NCI-H524 treated with DMSO at 0.1 percent for 48 hours (cell line): Measurements from ENCODE around the gene CHD2.

Experiments
- DNase-seq: peaks from one replicate; lab custom pipeline; 2025; lab: John Stamatoyannopoulos, UW

The CHD2 gene

DNA sequence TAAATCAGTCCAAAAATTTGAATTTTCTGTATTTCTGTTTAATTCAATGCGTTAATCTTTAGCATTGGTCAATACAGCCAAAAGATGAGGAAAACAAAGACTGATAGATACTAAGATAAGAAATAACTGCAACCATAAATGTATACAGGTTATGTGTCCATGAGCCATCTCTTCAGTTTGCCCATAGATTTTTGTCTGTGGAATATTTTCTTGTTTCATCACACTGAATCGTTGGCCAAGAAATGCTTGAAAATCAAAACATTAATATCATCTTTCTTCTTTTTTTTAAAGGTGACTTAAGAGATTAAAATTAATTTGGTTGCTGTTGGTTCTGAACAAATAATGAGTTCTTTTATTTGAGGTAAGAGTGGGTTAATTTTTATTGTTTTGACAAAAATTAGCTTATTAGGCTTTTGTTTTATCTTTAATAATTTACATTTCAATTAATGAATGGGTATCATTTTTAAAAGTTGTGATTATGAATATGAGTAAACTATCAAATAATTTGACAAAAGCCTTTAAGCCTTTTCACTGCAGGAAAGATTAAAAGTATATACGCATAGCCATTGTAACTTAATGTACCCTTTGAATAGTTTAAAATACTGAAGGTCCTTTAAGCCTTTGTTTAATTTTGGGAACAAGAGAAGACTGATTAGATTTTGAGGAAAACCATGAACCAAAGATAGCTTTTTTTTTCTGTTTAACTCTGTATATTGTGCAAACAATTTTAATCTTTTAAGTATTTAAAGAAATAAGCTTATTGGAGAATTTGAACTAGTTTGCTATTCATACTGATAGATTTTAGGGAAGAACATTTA, 14.7 kb upstream of the CHD2 start:
- no peak for DNase-seq

DNA sequence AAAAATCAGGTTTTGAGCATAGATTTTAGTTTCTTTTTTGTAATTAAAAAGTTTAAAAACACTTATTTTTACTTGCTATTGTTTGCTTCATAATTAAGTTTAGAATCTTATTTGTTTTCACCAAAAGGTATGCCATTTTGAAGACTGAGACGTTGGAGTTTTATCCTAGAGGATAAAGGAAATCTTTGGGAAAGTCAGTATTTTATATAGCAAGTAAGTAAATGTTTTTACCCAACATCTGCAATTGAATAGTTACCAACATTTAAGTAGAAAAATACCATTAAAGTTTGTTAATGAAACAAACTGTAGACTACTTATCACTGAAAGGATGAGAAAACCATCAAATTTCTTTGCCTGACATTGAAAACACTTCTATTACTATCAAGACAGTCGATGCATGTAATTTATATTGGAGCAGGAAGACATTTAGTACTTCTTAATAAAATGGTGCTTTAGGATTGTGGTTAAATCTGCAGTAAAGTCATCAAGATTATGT, 14.0 kb upstream of the CHD2 start:
- DNase-seq, result no peak

DNA sequence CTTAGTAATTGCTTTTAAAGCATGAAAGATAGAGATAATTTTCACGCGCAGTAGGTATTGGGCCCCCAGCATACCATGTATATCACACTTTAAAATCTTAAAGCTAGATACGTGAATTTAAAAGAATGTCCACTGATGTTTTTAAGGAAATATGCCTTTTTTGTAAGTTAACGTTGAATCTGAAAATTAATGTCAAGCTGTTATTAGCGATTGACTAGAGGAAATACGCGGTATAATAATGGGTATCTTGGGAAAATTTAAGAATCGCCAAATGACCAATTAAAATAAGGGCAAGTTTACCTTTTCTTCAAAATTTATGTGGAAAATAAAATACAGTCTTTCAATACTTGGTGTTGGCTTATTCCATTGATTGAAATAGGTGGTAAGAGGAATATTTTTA, 13.3 kb upstream of the CHD2 start:
- DNase-seq, result no peak

DNA sequence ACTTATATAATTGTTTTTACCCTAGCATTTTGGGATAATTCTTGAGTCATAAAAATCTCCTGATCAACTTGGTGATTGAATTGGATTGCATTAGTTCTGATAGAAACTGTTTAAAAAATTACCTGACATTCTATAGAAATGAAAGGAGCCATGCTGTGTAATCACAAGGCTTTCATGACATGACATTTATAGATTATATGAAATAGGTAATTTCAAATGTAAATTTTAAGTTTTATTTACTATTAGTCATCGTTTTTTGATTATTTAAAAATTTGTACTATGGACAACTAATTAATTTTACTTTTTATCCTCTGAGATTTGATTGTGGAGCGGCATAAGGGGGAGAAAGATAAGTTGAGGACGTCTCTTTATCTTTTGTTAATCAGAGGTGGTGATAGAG, 12.3 kb upstream of the CHD2 start:
- DNase-seq, result no peak

DNA sequence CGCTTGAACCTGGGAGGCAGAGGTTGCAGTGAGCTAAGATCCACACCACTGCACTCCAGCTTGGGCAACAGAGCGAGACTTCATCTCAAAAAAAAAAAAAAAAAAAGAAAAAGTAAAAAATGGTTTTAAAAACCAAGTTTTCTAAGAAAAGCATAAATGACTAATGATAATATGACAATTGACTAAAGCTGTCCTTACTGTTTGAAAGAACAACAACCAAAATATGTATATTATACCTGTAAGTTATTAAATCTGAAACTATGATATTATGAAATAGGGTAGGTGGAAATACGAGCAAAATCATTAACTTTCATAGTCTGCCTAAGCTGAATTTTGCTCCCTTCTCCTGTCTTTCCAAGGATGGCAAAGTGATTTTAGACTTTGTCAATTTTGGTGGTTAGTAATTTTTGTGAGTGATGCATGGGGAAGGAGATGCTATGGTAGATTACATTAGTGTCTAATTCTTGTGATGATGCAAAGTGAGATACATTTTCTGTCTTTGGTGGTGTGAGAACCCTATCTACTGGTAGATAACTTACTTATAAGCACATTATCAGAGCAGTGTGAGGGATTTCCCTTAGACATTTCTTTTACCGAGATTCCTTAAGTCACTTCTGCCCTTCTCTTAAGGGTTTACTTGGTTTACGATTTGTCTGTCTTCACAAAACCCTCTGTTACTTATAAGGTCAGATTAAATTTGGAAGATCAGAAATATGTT, 10.6 kb upstream of the CHD2 start:
- DNase-seq, result no peak

DNA sequence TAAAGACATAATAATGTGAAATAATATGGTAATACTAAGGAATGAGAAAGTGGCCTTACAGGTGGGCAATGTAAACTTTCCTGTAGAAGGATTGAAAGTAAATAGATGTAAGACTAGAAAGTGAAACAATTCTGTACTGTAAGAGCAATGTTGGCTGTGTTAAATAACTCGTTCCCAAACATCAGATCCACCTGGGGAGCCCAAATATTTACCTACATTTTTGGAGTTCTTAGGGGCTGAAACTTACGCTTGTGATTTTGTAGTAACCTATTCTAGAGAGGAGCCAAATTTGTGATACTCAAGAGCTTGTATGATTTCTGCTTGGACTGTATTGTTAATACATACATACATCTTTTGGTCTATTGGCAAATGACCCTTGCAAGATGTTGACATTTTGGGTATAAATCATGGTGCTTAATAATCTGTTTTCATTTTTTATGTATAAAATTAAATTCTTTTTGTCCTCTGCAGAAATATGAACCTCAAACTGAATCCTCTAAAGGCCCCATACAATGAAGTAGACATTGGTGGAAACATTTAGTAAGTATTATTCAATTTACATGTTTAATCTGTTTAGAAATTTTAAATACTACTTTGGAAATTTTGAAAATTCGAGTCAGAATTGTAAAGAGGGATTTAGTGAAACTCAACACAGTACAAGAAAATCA, 8.5 kb upstream of the CHD2 start:
- no peak for DNase-seq

DNA sequence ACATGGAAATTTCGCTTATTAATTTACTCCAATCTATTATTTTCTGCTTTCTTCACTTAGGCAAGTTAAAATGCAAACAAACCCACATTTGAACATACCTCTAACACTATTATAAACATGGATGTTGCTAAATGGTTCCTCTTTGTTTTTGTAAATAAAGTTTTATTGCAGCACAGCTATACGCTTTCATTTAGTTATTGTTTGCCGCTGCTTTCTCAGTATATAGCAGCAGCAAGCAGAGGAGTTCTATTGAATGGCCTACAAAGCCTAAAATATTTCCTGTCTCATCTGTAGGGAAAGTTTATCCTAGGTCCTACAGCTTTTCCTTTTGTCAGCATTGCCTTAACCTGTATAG, 7.9 kb upstream of the CHD2 start:
- DNase-seq, result no peak

DNA sequence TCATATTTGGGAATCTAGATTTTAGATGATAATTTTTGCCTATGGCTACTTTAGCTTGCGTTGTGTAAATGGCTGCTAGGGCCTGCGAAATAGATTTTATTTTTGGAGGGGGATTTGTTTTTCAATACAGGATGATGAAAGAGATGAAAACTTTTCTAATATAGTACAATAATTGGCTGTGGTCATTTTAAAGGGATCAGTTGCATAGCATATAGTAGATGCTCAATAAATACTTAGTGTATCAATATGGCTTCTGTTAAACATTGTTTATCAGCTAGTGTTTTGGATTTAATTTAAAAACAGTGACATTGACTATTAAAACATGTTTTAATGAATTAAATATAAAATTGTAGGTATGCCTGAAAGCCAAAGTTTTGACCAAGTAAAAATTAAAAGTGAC, 6.9 kb upstream of the CHD2 start:
- no peak for DNase-seq

DNA sequence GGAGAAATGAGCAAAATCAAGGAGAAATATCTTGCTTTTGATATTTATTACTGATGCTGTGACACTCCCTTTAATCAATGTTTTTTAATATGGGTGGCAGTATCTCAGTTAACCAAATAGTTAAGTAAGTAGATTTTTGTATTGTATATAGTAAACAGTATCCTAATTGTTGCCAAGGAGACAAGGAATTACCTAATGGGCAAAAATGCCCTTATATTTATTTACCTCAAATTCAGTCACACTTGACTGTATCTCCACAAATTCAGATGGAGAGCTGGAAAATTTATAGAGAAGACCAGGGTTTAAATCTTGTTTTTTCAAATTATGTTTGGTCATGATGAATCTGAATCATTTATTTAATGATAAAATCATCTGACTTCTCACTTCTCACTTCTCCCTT, 3.6 kb upstream of the CHD2 start:
- DNase-seq, result no peak

DNA sequence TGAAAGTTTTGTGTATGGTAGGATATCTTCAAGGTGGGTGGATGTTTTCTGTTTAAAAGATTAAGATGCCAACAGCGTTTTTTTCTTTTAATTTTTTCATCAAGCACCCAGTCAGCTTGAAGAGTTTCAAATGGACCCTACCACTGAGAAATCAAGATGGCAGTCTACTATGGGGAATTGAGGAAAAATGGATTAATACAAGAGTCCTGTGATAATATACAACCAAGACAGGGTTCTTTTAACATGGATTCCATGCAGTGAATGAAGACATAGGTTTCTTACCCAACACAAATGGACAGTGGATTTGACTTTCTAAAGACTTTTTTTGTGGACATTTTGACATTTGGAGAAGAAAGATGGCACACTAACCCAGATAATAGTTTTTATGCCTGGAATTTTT, 2.5 kb upstream of the CHD2 start:
- no peak for DNase-seq

DNA sequence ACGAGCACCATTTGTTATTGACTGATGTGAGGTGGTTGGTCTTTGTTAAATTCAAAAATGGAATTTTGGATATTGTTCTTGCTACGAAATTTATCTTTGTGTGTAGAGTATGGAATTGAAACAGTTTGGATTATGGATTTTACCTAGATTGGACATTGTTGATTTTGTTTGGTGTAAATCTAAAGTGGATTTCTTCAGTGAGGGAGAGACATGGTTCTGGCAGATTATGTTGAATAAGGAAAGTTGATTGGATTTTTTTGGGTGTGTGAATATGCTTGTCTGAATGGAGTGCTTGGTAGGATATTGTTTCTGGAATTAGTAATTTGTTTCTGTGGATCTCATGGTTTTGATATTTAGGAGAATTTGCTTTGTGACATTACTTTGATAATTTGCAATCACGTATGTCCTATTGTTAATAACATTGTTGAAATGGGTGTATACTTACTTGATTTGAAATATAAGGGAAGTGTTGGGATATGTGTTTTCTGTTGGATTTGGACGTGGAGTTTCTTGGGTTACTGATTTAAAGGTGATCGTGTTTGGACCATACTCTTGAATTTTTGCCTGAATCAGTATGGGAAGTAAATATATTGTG, 1.0 kb upstream of the CHD2 start:
- no peak for DNase-seq

DNA sequence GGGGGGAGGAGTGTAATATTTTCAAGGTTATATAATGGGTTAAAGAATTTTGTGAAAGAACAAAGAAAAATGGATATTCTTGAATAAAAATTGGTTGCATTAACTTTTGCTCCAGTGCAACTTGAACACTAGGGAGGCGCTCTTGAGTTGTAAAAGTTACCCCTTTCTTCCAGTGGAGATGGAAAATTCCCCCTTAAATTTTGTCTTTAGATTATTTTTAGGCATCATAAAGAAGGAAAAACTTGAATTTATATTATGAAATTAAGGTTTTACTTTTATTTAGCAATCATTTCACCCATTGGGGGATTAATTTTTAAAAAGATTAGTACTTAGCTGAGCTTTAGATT, 550 bp upstream of the CHD2 start:
- no peak for DNase-seq

DNA sequence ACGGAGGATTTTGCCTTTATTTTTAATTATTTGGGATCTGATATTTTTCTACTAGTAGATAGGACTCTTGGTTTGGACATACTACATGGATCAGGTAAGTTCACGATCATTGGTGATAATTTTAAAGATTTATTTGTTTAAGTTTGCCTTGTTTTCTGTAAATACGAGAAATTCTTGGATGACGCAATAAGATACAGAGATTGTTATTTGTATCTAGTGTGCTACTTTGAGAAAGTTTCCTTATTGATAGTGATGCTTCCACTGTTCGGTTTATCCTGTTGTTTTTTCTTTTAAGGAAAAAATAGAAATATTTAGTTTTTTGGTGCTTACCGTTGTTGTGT, 577 bp downstream of the CHD2 start:
- DNase-seq, result no peak

DNA sequence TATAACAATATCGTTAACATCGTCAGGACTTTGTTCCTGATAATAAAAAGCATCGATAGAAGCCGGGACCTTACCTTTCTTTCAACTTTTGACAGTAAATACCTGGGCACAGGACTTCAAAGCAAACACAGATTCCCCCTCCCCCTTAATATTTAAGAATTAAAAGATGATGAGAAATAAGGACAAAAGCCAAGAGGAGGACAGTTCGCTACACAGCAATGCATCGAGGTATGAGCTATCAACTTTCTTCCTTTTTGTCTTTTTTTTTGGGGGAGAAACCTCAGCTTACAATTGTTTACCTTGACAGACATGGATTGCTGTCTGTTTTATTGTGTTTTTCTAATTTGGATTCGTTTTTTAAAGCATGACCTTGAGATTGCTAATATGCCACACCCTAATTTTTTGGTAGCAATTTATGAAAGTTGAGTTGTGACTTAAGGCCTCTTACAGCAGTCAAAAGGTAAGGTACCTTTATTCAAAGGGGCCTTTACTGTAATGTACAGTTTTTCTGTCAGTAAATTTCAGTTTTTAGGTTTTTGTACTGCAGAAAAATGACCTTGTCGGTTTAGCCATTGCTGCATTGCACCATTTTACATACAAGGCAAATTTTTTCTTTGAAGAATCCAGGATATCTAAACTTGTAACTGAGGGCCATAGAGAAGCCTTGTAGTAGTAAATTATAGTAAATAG, 1.1 kb downstream of the CHD2 start:
- DNase-seq, result no peak

DNA sequence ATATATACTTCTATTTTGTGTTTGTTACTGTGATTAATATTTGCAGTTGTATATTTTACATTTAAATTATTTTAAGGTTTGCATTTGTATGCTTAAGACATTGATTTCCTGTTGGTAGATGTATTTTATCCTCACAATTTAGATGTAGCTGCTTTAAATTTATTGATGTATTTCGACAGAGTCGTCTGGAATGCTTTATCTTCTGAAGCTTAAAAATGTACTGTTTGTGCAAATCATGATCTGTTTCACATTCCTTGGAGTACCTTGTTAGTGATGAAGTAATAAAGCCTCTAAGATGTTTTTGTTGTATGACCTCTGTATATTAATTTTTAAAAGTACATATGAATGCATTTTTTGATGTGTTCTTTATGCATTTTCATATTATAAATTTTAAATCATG, 1.9 kb downstream of the CHD2 start:
- DNase-seq, result no peak

DNA sequence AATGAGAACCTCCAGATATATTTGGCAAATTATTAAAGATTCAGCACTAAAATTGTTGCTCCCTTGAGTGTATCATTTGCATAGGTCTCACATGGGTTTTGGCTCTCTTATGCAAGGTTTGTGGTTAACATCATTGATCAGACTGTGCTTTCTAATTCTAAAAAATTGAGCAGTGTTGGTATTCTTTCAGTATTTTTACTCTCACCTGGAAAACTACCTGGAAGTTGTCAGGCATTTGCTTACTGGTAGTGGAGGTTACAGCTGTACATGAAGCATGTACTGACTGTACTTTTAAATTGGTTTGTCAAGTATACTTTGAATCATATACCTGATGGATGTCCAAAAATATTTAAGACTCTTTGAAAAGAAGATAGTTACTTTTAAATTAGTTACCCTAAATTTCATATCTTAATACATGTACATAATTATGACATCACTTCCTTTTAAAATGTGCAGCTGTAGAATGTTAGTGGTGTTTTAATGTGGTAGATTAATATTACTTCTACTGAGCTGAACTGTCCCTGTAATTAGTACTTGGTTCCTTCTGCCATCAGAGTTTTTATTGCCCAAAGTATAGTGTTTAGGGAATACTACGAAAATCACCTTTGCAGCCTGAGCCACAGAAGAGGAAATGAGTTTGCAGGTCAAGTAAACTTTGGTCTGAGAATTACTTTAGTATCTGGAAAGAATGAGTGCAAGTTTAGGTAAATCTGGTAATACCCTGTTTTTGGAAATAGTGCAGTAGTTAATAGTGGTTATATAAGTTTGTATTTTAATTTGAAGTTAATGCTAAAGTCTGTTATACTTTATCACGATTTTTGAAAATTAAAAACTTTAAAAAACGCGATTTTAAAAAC, 2.8 kb downstream of the CHD2 start:
- no peak for DNase-seq

DNA sequence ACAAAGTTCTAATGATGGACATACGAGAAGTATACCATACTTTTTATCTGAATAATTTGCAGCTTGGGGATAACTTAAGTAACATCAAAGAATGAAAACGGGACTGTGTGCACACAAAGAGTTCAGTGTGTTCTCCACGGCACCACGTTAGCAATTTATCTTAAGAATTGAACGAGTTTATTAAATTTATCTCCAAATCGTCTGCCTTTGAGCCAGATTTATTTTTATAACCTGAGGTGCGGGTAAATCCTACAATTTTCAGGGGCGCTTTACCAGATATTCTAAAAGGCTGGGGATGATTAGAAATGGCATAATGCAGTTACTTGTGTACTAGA, 3.5 kb downstream of the CHD2 start:
- no peak for DNase-seq

DNA sequence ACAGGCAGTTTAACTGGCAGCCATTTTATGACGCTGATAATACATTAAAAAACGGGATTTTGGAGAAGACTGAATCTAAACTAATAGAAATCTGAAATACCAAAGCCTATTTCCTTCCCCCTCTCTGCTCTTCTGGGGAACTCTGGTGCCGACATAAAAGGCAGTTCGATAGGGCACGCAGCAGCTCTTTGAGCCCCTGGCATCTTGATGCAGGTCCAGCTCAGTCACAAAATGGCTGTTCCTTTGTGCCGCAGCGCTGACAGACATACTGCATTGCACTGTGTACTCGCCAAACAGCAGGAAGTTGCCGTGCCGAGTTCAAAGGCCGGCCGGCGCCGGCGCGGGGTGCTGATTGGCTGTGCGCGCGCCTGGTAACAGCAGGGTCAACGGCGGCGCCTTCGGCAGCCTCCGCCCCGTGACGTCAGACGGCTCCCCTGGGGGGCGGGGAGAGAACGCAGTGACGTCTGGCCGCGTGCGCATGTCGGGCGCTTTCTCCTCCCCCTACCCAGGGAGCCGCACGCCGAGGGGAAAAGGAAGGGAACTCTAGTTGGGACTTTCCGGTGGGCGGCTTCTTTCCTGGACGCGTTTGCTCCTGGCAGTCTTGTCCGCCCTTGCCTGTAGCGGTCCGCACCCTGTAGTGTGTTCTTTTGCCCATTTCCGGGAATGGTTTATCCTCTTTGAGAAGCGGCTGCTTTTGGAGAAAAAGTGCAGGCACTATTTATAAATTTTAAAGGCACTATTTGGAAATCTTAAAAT, 4.0 kb downstream of the CHD2 start:
- DNase-seq, result peak; percentile 95

DNA sequence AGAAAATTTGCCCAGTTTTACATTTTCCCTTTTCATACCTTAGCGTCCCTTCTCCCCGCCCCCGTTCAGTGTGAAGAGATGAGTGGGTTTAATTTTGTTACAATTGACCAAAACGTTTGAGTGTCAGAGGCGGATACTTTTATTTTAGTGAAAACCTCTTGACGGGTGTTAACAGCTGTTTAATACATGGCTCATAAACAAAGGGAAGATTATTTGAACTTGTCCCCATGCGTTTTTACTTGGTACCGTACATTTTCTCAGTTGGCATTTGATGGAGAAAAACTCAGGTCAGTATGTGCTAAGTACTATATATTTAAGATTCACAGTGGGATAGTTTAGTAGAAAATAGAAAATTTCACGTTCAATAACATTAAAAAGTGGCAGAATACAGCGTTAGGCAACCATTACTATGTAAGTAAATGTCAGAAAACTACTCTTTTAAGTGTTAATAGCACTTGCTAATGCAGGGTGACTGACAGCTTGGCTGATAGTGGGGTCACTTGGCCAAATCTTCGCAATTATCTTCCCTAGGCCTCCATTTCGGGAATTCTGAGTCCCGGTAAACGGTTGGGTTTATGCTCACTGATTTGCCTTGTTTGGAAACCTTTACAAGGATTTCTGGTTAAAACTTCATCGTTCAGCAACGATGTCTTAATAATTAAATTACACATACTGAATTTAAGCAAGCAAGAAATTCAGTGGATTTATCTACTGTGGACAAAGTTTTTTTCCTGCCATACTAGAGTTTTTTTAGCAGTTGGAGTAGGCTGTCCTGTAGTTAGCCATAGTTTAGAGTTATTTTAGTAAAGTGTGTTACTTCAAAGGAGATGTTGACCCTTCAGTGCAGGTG, 4.8 kb downstream of the CHD2 start:
- DNase-seq, result no peak

DNA sequence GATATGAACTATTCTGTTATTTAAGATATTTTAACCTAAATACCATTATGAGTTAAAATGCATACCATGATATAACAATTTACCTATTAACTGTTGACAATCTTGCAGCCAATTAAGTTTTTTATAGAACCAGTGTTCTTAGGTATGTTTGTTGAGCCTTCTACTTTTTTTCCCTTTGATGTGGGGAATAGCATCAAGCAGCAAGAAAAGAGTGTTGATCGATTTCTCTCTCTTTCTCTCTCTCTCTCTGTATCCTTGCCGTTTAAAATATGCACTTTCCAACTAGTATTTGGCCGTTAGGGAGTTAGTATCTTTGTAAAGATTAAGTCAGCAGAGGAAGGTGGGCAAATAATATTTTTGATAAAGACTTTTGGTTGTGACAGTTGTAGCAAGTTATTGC, 5.9 kb downstream of the CHD2 start:
- DNase-seq, result no peak
